ENCODE measurements around the gene TNS4. TPM values are rescaled to one million over a fixed set of nuclear protein-coding genes. Genes with fewer than 3 reads are reported as not detected.

TNS4 gene
- total and polyA plus RNA-seq, 9 of the 15 experiments (the other 6 are each of a cell fraction or from before 2014, with no cell fraction given): 0.04 to 0.73 (median 0.24) TPM; not detected in 1

- H3K4me3 ChIP-seq: no peak overlapping the region
- peaks cover 21 to 24% of the 10 kb centered on the region in 2 experiments; a peak in 4 of 5 replicates for H3K4me1 ChIP-seq (replicated peaks in 1 of 2; ENCODE audit: control insufficient read depth in 2 of 2, insufficient read depth in 2 of 2, low read length in 2 of 2)
- no peaks in the 10 kb centered on the region for H4K20me1 ChIP-seq (replicated peaks; ENCODE audit: control insufficient read depth, insufficient read depth, low read length)
- intact Hi-C loops (cut with micrococcal nuclease) (no loop called here), in situ Hi-C loops (cut with MboI) (no loop called here)
- TF ChIP-seq ZBTB11 (CRISPR knock-in tag; IDR thresholded peaks at IDR 0.05) (0 out of 6 replicates have a peak, but pooled peaks of 1 of the 3 experiments have one; percentile 25), ZNF780A (CRISPR knock-in tag; IDR thresholded peaks at IDR 0.05) (no peak), TBL1XR1 (IDR thresholded peaks at IDR 0.05; ENCODE audit: low read length in 2 of 2) (no peak), ZNF740 (CRISPR knock-in tag; IDR thresholded peaks at IDR 0.05) (no peak), ZNF740 (tag; IDR thresholded peaks at IDR 0.05) (peak in 1 of 2 experiments; percentile 8; a peak in 1 of 4 replicates), SMC3 (conservative IDR thresholded peaks at IDR 0.05; ENCODE audit: insufficient read depth, low read depth, low read length) (no peak), AFF1 (IDR thresholded peaks at IDR 0.05; ENCODE audit: low read depth in 1 of 2, partially characterized antibody in 2 of 2) (no peak)
- DNase-seq (ENCODE audit: extremely low read depth in 1 of 4, low spot score in 3 of 4): no peak
- no peaks in the 10 kb centered on the region for H3K36me3 ChIP-seq (ENCODE audit: control insufficient read depth, insufficient read depth, low read length)
- no peak overlapping the region for H3K4me2 ChIP-seq (ENCODE audit: insufficient read depth, low read length)
- H2AFZ ChIP-seq (ENCODE audit: low read depth, low read length): peak overlapping the region; percentile 93
- CTCF ChIA-PET (ENCODE audit: low intra/inter-chr PET ratio): no interaction called here
- H3K27me3 ChIP-seq (ENCODE audit: control insufficient read depth in 2 of 2, insufficient read depth in 2 of 2, low read length in 2 of 2): no peaks in the 10 kb centered on the region
- BruUV-seq (replicated peaks): no TSS peak
- 35% methylated on average over 5 of the region's 5 CpGs for WGBS (ENCODE audit: insufficient coverage, low coverage, missing lambda C conversion rate)
- no peaks in the 10 kb centered on the region for H3K9me1 ChIP-seq (ENCODE audit: control insufficient read depth, insufficient read depth, low read length)
- no peaks in the 10 kb centered on the region for H3K9me3 ChIP-seq (replicated peaks; ENCODE audit: control insufficient read depth, insufficient read depth, low read depth, low read length)
- FAIRE-seq: peak; percentile 19
- peak overlapping the region; percentile 54; the same call in 1 of the 3 replicates for H3K27ac ChIP-seq (ENCODE audit: extremely low read depth, low read depth, low read length)
- no peak for ATAC-seq
- no peaks in the 10 kb centered on the region for H3K79me2 ChIP-seq (ENCODE audit: control insufficient read depth, insufficient read depth, low read length)
- peak overlapping the region in 1 of 2 experiments; percentile 72; a peak in 1 of 4 replicates for H3K9ac ChIP-seq (ENCODE audit: insufficient read depth in 1 of 2, low read depth in 2 of 2, low read length in 2 of 2)
- POLR2A ChIA-PET: interaction anchor here (1.1 to 1.5 kb wide), 2 partner anchors 14 to 19 kb away, joined by 4 to 5 read pairs; partner anchors contain the start of gene TOP2A
Observed at GRCh38 chr17:40436636-40437035, 64.8 kb downstream of the TNS4 start.

Measured in K562 (cell line).